Testis (tissue), 3 donors: Measurements from ENCODE around the gene NEUROG2. TPM values are rescaled to one million over a fixed set of nuclear protein-coding genes. Genes with fewer than 3 reads are reported as not detected.

Source experiments
- DNase-seq: peaks from one replicate; pipeline ENCODE4 v3.0.0-alpha.2; 2019
- H3K27ac ChIP-seq, 2 donors: fragments of 200-600 bp; sonication (generic); one replicate each; pipeline ENCODE4 v1.5.1; 2019
- H3K27me3 ChIP-seq: fragments of 200-600 bp; sonication (generic); one replicate; pipeline ENCODE4 v1.5.1; 2019
- H3K36me3 ChIP-seq: fragments of 200-600 bp; sonication (generic); one replicate; pipeline ENCODE4 v1.5.1; 2017; ENCODE audit warnings: low read depth; ENCODE audit errors: missing control alignments
- H3K4me1 ChIP-seq: fragments of 200-600 bp; sonication (generic); one replicate; pipeline ENCODE4 v1.5.1; 2019
- H3K4me3 ChIP-seq, 2 donors: fragments of 200-600 bp; sonication (generic); one replicate each; pipeline ENCODE4 v1.5.1; 2017 to 2019
- H3K9me3 ChIP-seq: fragments of 200-600 bp; sonication (generic); one replicate; pipeline ENCODE4 v1.5.1; 2017
- POLR2A ChIP-seq: fragments of 450-650 bp; IDR thresholded peaks from one replicate; pipeline ENCODE4 v1.6.1; 2017; ENCODE audit warnings: antibody characterized with exemption, mild to moderate bottlenecking, moderate library complexity
- WGBS, 2 donors: methylation state at CpG; one replicate each; pipeline ENCODE4 v1.1.5; 2018; 5-methylcytosine and 5-hydroxymethylcytosine counted together
- intact Hi-C: fragments of 100-400 bp; cut with DNase I; formaldehyde crosslinking; loops from one replicate; pipeline ENCODE4 v1.15.1; 2023; ENCODE audit warnings: low total_unique reads
- polyA plus RNA-seq: library from polyadenylated mRNA; stranded (reverse); fragments of 350-450 nt; fragmentation: Illumina TruSeq; extraction: RNeasy Lipid Tissue Mini Kit (QIAGEN cat#74804); gene quantifications from one replicate; pipeline ENCODE4 v1.2.3, GENCODE V29; 2014; ENCODE audit warnings: low read depth, low replicate concordance; ENCODE audit not compliant: insufficient read depth
- total RNA-seq, 2 donors: library from RNA; depleted of rRNA; stranded (reverse); fragments of >200 nt; gene quantifications; one replicate each; pipeline ENCODE4 v1.2.3, GENCODE V29; 2016
- TF ChIP-seq, protein P1 (sequence below), 3 experiments: fragments of 450-650 bp in 2 of 3; fragments of 200-600 bp in 1 of 3; sonication (generic) in 1 of 3; IDR thresholded peaks; one replicate each; pipeline ENCODE4 v1.5.1; 2016 to 2019; ENCODE audit warnings: antibody characterized with exemption in 3 of 3, mild to moderate bottlenecking in 2 of 3, moderate library complexity in 1 of 3

The NEUROG2 gene
- total and polyA plus RNA-seq, 3 donors from 2014 or later = 0.62 to 4.1 (median 3.8) TPM

DNA sequence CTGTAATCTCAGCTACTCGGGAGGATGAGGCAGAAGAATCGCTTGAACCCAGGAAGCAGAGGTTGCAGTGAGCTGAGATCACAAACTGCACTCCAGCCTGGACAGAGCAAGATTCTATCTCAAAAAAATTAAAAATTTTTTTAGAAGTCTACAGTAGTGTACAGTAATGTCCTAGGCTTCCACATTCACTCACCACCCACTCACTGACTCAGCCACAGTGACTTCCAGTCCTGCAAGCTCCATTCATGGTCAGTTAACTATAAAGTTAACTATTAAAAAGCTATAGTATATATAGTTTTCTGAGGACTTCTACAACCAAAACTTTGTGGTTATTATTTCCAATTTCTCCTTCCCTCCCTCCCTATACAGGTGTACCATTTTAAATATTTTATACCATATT is 34.7 kb upstream of the NEUROG2 start:
- Histone ChIP-seq H3K4me1 (no peaks in the 10 kb centered on the region), H3K27ac (no peak overlapping the region), H3K9me3 (no peaks in the 10 kb centered on the region), H3K36me3 (no peaks in the 10 kb centered on the region), H3K27me3 (no peaks in the 10 kb centered on the region), H3K4me3 (no peak overlapping the region)
- TF ChIP-seq, protein P1, sequence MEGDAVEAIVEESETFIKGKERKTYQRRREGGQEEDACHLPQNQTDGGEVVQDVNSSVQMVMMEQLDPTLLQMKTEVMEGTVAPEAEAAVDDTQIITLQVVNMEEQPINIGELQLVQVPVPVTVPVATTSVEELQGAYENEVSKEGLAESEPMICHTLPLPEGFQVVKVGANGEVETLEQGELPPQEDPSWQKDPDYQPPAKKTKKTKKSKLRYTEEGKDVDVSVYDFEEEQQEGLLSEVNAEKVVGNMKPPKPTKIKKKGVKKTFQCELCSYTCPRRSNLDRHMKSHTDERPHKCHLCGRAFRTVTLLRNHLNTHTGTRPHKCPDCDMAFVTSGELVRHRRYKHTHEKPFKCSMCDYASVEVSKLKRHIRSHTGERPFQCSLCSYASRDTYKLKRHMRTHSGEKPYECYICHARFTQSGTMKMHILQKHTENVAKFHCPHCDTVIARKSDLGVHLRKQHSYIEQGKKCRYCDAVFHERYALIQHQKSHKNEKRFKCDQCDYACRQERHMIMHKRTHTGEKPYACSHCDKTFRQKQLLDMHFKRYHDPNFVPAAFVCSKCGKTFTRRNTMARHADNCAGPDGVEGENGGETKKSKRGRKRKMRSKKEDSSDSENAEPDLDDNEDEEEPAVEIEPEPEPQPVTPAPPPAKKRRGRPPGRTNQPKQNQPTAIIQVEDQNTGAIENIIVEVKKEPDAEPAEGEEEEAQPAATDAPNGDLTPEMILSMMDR (IDR thresholded peaks at IDR 0.05) = no peak
- no peak for TF ChIP-seq POLR2A
- no peak for DNase-seq
- WGBS, 2 donors = 91 to 96% methylated on average over 2 of the region's 2 CpGs
- intact Hi-C loops = no loop called here

DNA sequence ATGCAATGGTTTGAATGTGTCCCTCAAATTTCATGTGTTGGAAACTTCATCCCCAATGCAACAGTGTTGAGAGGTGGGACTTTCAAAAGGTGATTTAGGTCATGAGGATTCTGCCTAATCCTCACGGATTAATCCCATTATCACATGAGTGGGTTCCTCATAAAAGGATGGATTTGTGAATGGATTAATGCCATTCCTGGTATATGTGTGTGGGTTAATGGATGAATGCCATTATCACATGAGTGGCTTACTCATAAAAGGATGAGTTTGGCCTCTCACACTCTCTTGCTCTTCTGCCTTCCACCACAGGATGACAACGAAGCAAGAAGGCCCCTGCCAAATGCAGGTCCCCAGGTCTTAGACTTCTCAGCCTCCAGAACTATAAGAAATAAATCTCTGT is 30.5 kb upstream of the NEUROG2 start:
- H3K36me3 ChIP-seq = no peaks in the 10 kb centered on the region
- no peaks in the 10 kb centered on the region for H3K9me3 ChIP-seq
- H3K27ac ChIP-seq = no peak overlapping the region
- H3K4me1 ChIP-seq = no peaks in the 10 kb centered on the region
- intact Hi-C loops = no loop called here
- no peak overlapping the region for H3K4me3 ChIP-seq
- TF ChIP-seq, protein P1 (IDR thresholded peaks at IDR 0.05) = no peak
- TF ChIP-seq POLR2A = no peak
- H3K27me3 ChIP-seq = no peaks in the 10 kb centered on the region
- WGBS, 2 donors = 89 to 91% methylated on average over 2 of the region's 2 CpGs
- no peak for DNase-seq

DNA sequence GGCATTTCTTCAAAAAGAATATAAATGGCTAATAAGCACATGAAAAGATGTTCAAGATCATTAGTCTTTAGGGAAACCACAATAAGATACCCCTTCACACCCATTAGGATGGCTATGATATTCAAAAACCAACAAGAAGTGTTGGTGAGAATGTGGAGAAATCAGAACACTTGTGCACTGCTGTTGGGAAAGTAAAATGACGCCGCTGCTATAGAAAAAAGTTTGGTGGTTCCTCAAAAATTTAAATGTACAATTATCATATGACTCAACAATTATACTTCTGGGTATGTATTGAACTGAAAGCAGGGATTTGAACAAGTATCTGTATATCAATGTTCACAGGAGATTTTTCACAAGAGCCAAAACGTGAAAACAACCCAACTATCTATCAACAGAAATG is 29.4 kb upstream of the NEUROG2 start:
- H3K9me3 ChIP-seq = no peaks in the 10 kb centered on the region
- intact Hi-C loops = no loop called here
- no peaks in the 10 kb centered on the region for H3K27me3 ChIP-seq
- no peaks in the 10 kb centered on the region for H3K36me3 ChIP-seq
- H3K4me3 ChIP-seq = no peak overlapping the region
- H3K27ac ChIP-seq = no peak overlapping the region
- H3K4me1 ChIP-seq = no peaks in the 10 kb centered on the region
- DNase-seq = no peak
- TF ChIP-seq, protein P1 (IDR thresholded peaks at IDR 0.05) = no peak
- TF ChIP-seq POLR2A = no peak
- 91% methylated on average over 3 of the region's 3 CpGs for WGBS, 2 donors

DNA sequence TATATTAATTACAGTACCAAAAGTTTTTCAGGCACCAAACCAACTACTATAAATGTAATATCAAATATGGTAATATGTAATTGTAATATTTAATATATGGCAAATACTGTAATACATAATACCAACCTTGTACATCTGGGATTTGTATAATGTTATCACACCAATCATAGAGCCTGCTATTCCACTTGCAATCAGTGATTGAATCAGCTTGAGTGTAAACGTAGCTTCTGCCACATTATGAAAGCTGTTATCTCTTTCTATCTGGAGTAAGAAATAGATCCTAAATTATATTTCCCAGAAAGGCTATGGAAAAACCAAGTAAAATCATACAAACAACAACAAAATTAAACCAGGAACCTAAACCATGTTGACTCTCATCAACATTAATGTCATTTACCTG is 24.7 kb upstream of the NEUROG2 start:
- Histone ChIP-seq H3K4me3 (no peak overlapping the region), H3K9me3 (no peaks in the 10 kb centered on the region), H3K36me3 (no peaks in the 10 kb centered on the region), H3K4me1 (no peaks in the 10 kb centered on the region), H3K27ac (no peak overlapping the region), H3K27me3 (no peaks in the 10 kb centered on the region)
- intact Hi-C loops = no loop called here
- TF ChIP-seq, protein P1 (IDR thresholded peaks at IDR 0.05) = no peak
- TF ChIP-seq POLR2A = no peak
- DNase-seq = no peak
- WGBS, 2 donors = 82 to 83% methylated on average over 1 of the region's 1 CpG

DNA sequence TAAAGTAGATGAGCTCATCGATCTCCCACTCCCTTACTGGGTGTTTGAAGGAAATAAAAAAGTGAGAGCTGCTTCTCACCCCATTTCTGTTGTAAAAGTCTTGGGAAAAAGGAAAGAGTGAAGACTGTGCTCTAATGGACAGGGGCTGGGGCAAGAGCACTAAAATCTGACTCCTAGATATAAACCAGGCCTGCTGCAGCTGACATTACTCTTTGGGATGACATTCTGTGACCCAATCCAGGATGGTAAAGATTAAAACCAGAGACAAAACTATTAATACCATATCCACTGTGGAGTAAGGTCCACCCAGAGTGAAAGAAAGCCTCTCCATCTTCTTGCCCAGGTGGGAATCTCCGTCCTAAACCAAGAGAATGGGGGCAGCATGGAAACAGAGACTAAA is 20.1 kb upstream of the NEUROG2 start:
- Histone ChIP-seq H3K27me3 (no peaks in the 10 kb centered on the region), H3K4me1 (no peaks in the 10 kb centered on the region), H3K4me3 (no peak overlapping the region), H3K9me3 (no peaks in the 10 kb centered on the region), H3K27ac (no peak overlapping the region), H3K36me3 (no peaks in the 10 kb centered on the region)
- 70 to 86% methylated on average over 2 of the region's 2 CpGs for WGBS, 2 donors
- no peak for DNase-seq
- intact Hi-C loops = no loop called here
- TF ChIP-seq, protein P1 (IDR thresholded peaks at IDR 0.05) = no peak
- no peak for TF ChIP-seq POLR2A
